IPS-20b (cell line): ENCODE measurements around the gene ABI1.

ENCODE experiments used
- H3K27ac ChIP-seq: one replicate; pipeline ENCODE4 v1.5.1; 2013; ENCODE audit warnings: low read length
- H3K27me3 ChIP-seq: 2 replicates; pipeline ENCODE4 v1.6.1; 2013; ENCODE audit warnings: mild to moderate bottlenecking, low read length, inconsistent platforms; ENCODE audit not compliant: insufficient read depth
- H3K36me3 ChIP-seq: 2 replicates; pipeline ENCODE4 v1.6.1; 2013; ENCODE audit warnings: low read depth, mild to moderate bottlenecking, inconsistent platforms, low read length, moderate library complexity; ENCODE audit not compliant: insufficient read depth
- H3K4me1 ChIP-seq: 2 replicates; pipeline ENCODE4 v1.6.1; 2013; ENCODE audit warnings: mild to moderate bottlenecking, control low read depth, inconsistent platforms, low read length, moderate library complexity; ENCODE audit not compliant: insufficient read depth
- H3K4me3 ChIP-seq: 2 replicates; pipeline ENCODE4 v1.5.1; 2013; ENCODE audit warnings: mild to moderate bottlenecking, low read length, inconsistent platforms
- H3K9ac ChIP-seq: 2 replicates; pipeline ENCODE4 v1.6.1; 2013; ENCODE audit warnings: low read depth, mild to moderate bottlenecking, inconsistent platforms, low read length, moderate library complexity
- H3K9me3 ChIP-seq: 2 replicates; pipeline ENCODE4 v1.6.1; 2013; ENCODE audit warnings: mild to moderate bottlenecking, low read depth, low read length, inconsistent platforms; ENCODE audit not compliant: insufficient read depth

The ABI1 gene

GRCh38 chr10:26739071-26739631 lies 121.6 kb downstream of the ABI1 start:
- H3K4me3 ChIP-seq = no peak overlapping the region
- peaks cover 13% of the 10 kb centered on the region; the same call in 1 of the 2 replicates for H3K4me1 ChIP-seq
- no peak overlapping the region for H3K9ac ChIP-seq
- H3K9me3 ChIP-seq = no peaks in the 10 kb centered on the region
- H3K27ac ChIP-seq = no peak overlapping the region
- H3K27me3 ChIP-seq = no peaks in the 10 kb centered on the region
- H3K36me3 ChIP-seq = peaks cover 90% of the 10 kb centered on the region

- peaks cover 90% of the 10 kb centered on the region for H3K36me3 ChIP-seq
- H3K4me3 ChIP-seq = no peak overlapping the region
- no peak overlapping the region for H3K9ac ChIP-seq
- H3K9me3 ChIP-seq = no peaks in the 10 kb centered on the region
- no peaks in the 10 kb centered on the region for H3K27me3 ChIP-seq
- H3K4me1 ChIP-seq = peaks cover 11% of the 10 kb centered on the region
- H3K27ac ChIP-seq = no peak overlapping the region
These were observed 122.4 kb downstream of the ABI1 start for GRCh38 chr10:26738301-26738911.

- Histone ChIP-seq H3K27ac (no peak overlapping the region), H3K9ac (no peak overlapping the region), H3K4me1 (peaks cover 7% of the 10 kb centered on the region), H3K27me3 (no peaks in the 10 kb centered on the region), H3K9me3 (no peaks in the 10 kb centered on the region), H3K4me3 (no peak overlapping the region), H3K36me3 (peaks cover 87% of the 10 kb centered on the region)
These were observed 123.0 kb downstream of the ABI1 start for GRCh38 chr10:26737730-26738129.

GRCh38 chr10:26735435-26735834 lies 125.3 kb downstream of the ABI1 start:
- Histone ChIP-seq H3K4me1 (peaks cover 7% of the 10 kb centered on the region), H3K4me3 (no peak overlapping the region), H3K27me3 (no peaks in the 10 kb centered on the region), H3K9me3 (no peaks in the 10 kb centered on the region), H3K36me3 (peaks cover 87% of the 10 kb centered on the region), H3K27ac (no peak overlapping the region), H3K9ac (no peak overlapping the region; the same call in 1 of the 2 replicates)

GRCh38 chr10:26733750-26734568 lies 126.8 kb downstream of the ABI1 start:
- Histone ChIP-seq H3K9me3 (no peaks in the 10 kb centered on the region), H3K4me1 (peaks cover 7% of the 10 kb centered on the region), H3K27me3 (no peaks in the 10 kb centered on the region), H3K27ac (peak overlapping the region; percentile 31), H3K9ac (peak overlapping the region; percentile 60; the same call in 1 of the 2 replicates), H3K4me3 (no peak overlapping the region), H3K36me3 (peaks cover 88% of the 10 kb centered on the region)

- Histone ChIP-seq H3K9me3 (no peaks in the 10 kb centered on the region), H3K27ac (no peak overlapping the region), H3K4me1 (peaks cover 7% of the 10 kb centered on the region), H3K36me3 (peaks cover 78% of the 10 kb centered on the region), H3K4me3 (no peak overlapping the region), H3K27me3 (no peaks in the 10 kb centered on the region), H3K9ac (no peak overlapping the region)
These were observed 130.2 kb downstream of the ABI1 start for GRCh38 chr10:26730552-26730951.

- peaks cover 6% of the 10 kb centered on the region for H3K4me1 ChIP-seq
- H3K9me3 ChIP-seq = no peaks in the 10 kb centered on the region
- H3K27me3 ChIP-seq = no peaks in the 10 kb centered on the region
- no peak overlapping the region for H3K4me3 ChIP-seq
- H3K27ac ChIP-seq = no peak overlapping the region
- no peak overlapping the region for H3K9ac ChIP-seq
- H3K36me3 ChIP-seq = peaks cover 78% of the 10 kb centered on the region
These were observed 131.4 kb downstream of the ABI1 start for GRCh38 chr10:26729395-26729794.

GRCh38 chr10:26728957-26729356 lies 131.8 kb downstream of the ABI1 start:
- Histone ChIP-seq H3K27me3 (no peaks in the 10 kb centered on the region), H3K9me3 (no peaks in the 10 kb centered on the region), H3K4me3 (no peak overlapping the region), H3K9ac (no peak overlapping the region), H3K36me3 (peaks cover 80% of the 10 kb centered on the region), H3K4me1 (peaks cover 2% of the 10 kb centered on the region), H3K27ac (no peak overlapping the region)

GRCh38 chr10:26727005-26727404 lies 133.8 kb downstream of the ABI1 start:
- H3K27me3 ChIP-seq = no peaks in the 10 kb centered on the region
- H3K4me3 ChIP-seq = no peak overlapping the region
- H3K36me3 ChIP-seq = peaks cover 78% of the 10 kb centered on the region
- H3K9me3 ChIP-seq = no peaks in the 10 kb centered on the region
- H3K27ac ChIP-seq = no peak overlapping the region
- no peaks in the 10 kb centered on the region for H3K4me1 ChIP-seq
- no peak overlapping the region for H3K9ac ChIP-seq

GRCh38 chr10:26725837-26726727 lies 134.7 kb downstream of the ABI1 start:
- Histone ChIP-seq H3K36me3 (peaks cover 79% of the 10 kb centered on the region), H3K9ac (no peak overlapping the region), H3K4me1 (no peaks in the 10 kb centered on the region), H3K9me3 (no peaks in the 10 kb centered on the region), H3K27me3 (no peaks in the 10 kb centered on the region), H3K27ac (no peak overlapping the region), H3K4me3 (no peak overlapping the region)

- Histone ChIP-seq H3K4me1 (no peaks in the 10 kb centered on the region), H3K9ac (no peak overlapping the region), H3K27me3 (no peaks in the 10 kb centered on the region), H3K27ac (no peak overlapping the region), H3K36me3 (peaks cover 86% of the 10 kb centered on the region), H3K4me3 (no peak overlapping the region), H3K9me3 (no peaks in the 10 kb centered on the region)
These were observed 137.7 kb downstream of the ABI1 start for GRCh38 chr10:26723016-26723415.
